HFF-Myc (cell line): ENCODE results near the gene ABHD15.

ENCODE experiments used
- DNase-seq: peaks from one replicate; pipeline ENCODE4 v3.0.0-alpha.2; 2011; ENCODE audit warnings: low read depth; ENCODE audit errors: extremely low read depth
- H3K4me3 ChIP-seq: replicated peaks from 2 replicates; pipeline ENCODE4 v1.5.1; 2011; ENCODE audit warnings: low read depth, mild to moderate bottlenecking, control low read depth, low read length
- TF ChIP-seq, protein P1 (sequence below): IDR thresholded peaks from 2 replicates; pipeline ENCODE4 v1.5.1; 2012; ENCODE audit warnings: mild to moderate bottlenecking, low read depth, low read length, control low read depth; ENCODE audit errors: missing control alignments

Gene ABHD15

DNA sequence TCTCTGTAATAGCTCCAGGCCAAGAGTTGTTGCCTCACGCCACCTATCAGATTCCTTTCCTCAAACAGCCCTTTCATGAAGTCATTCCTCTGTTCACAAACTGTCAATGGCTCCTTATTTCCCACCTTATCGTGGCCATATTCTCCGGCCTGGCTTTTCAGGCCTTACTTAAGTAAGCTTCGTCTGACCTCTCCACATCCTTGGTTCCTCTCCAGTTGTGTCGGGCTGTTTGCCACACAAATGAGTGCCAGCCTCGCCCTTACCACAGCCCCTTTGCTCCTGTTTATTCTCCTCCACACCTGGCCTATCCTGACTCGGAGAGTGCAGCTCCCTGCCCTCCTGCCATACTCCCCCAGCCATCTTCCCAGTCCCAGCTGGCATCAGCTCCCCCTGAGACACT is 3.7 kb upstream of the ABHD15 start:
- H3K4me3 ChIP-seq, result no peak overlapping the region
- DNase-seq, result no peak
- TF ChIP-seq, protein P1, sequence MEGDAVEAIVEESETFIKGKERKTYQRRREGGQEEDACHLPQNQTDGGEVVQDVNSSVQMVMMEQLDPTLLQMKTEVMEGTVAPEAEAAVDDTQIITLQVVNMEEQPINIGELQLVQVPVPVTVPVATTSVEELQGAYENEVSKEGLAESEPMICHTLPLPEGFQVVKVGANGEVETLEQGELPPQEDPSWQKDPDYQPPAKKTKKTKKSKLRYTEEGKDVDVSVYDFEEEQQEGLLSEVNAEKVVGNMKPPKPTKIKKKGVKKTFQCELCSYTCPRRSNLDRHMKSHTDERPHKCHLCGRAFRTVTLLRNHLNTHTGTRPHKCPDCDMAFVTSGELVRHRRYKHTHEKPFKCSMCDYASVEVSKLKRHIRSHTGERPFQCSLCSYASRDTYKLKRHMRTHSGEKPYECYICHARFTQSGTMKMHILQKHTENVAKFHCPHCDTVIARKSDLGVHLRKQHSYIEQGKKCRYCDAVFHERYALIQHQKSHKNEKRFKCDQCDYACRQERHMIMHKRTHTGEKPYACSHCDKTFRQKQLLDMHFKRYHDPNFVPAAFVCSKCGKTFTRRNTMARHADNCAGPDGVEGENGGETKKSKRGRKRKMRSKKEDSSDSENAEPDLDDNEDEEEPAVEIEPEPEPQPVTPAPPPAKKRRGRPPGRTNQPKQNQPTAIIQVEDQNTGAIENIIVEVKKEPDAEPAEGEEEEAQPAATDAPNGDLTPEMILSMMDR, result no peak

DNA sequence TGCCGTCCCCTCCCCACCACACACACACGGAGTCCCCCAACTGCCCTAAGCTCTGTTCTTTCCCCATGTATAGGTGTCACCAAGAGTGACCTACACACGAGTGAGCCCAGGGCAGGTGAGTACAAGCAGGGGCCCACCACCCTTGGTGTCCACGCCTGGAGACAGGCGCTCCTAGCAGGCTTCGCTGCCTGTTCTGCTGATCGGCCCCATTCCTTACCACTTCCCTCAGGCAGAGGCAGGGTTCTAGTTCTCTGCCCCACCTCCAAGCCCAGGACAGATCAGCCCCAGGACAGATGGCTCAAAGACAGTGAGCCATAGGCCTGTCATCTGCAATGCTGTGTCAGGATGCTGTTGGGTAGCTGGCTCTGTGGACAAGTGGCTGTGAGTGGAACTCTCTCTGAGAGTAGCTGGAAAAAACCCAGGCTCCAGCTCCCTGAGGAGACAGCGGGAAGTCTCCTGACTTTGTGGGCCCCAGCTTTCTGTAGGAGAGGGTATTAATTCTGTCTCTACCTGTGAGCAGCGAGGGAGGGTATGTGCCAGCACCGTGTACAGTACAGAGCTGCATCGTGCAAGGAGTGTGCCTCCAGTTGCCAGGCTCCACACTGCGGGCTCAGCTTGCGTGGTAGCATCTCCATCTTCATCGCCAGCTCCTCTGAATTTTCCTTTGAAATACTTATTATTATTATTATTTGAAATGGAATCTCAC is 2.6 kb upstream of the ABHD15 start:
- TF ChIP-seq, protein P1, result no peak
- H3K4me3 ChIP-seq, result peak overlapping the region; percentile 66
- DNase-seq, result no peak

GRCh38 chr17:29568331-29569244 is 1.8 kb upstream of the ABHD15 start, which contains the start of gene TP53I13:
Gene TP53I13, plus strand, starts transcription at chr17:29568701. Its CDS starts 58 bp downstream, at chr17:29568759.
- no peak for DNase-seq
- TF ChIP-seq, protein P1, result no peak
- H3K4me3 ChIP-seq, result peak within 1 kb of the TSS; percentile 66

DNA sequence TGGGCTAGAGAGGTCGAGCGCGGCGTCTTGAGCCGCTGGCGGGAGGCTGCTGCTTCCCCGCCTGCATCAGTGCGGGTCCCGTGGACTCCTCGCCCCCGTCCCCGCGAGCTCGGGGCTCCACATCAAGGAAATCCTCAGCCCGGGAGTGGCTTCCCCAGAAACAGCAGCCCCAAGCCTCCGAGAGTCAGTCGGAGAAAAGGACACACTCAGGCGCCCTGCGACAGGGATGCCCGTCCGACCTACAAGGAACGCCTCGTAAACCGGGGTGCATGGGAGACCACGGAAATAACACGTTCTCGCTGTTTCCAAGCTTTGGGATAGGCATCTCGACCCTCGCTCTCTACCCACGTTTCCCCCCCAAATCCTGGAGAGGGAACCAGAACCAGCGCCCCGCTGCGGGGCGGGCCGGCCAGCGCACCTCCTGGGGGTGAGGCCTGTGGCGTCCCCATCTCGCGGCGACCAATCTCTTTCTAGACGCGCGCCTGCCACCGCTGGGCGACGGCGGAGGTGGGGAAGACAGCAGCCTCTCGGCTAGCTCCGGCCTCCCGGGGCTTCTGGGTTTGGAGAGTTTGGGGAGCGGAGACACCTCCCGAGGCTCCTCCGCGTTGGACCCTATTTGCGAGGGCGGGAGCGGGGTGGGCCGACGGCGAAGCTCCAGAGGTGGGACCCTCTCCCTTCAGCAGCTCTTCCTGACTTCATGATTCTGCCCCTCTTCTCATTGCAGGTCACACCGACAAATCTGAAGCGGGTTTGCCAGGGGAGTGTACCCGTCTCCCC is 905 bp upstream of the ABHD15 start:
- H3K4me3 ChIP-seq, result peak overlapping the region; percentile 66
- TF ChIP-seq, protein P1, result no peak
- DNase-seq, result no peak

GRCh38 chr17:29567304-29567553 is 392 bp upstream of the ABHD15 start:
- DNase-seq, result no peak
- peak overlapping the region; percentile 66 for H3K4me3 ChIP-seq
- TF ChIP-seq, protein P1, result no peak

- H3K4me3 ChIP-seq, result peak overlapping the region; percentile 66
- DNase-seq, result no peak
- TF ChIP-seq, protein P1, result no peak
Measured at GRCh38 chr17:29565643-29566472, 979 bp downstream of the ABHD15 start.
